Duodenal mucosa (tissue), 2 donors: ENCODE measurements around the gene JUP.

Source experiments
- H3K27ac ChIP-seq: one replicate; pipeline ENCODE4 v1.7.0; 2013; ENCODE audit warnings: low read depth, low read length
- H3K27me3 ChIP-seq, 2 donors: one replicate each; pipeline ENCODE4 v1.7.0; 2013; ENCODE audit warnings: low read length in 2 of 2, control low read depth in 1 of 2; ENCODE audit not compliant: insufficient read depth in 2 of 2, control insufficient read depth in 1 of 2
- H3K36me3 ChIP-seq, 2 donors: one replicate each; pipeline ENCODE4 v1.7.0; 2013; ENCODE audit warnings: low read length in 2 of 2, control low read depth in 1 of 2; ENCODE audit not compliant: insufficient read depth in 2 of 2, control insufficient read depth in 1 of 2
- H3K4me1 ChIP-seq, 2 donors: one replicate each; pipeline ENCODE4 v1.7.0; 2013; ENCODE audit warnings: low read length in 2 of 2, control low read depth in 1 of 2; ENCODE audit not compliant: insufficient read depth in 2 of 2, control insufficient read depth in 1 of 2
- H3K4me3 ChIP-seq, 2 donors: one replicate each; pipeline ENCODE4 v1.7.0; 2013; ENCODE audit warnings: low read length in 2 of 2, low read depth in 1 of 2
- H3K9ac ChIP-seq, 2 donors: one replicate each; pipeline ENCODE4 v1.7.0; 2013; ENCODE audit warnings: low read length in 2 of 2, low read depth in 1 of 2
- H3K9me3 ChIP-seq, 2 donors: one replicate each; pipeline ENCODE4 v1.7.0; 2013; ENCODE audit warnings: low read length in 2 of 2, control low read depth in 1 of 2; ENCODE audit not compliant: control insufficient read depth in 1 of 2

The JUP gene

GRCh38 chr17:41769985-41770384 is 16.5 kb downstream of the JUP start:
- Histone ChIP-seq H3K36me3 (peaks cover 29 to 57% of the 10 kb centered on the region in 2 donors), H3K27ac (no peak overlapping the region), H3K4me3 (no peak overlapping the region), H3K27me3 (no peaks in the 10 kb centered on the region), H3K9me3 (no peaks in the 10 kb centered on the region), H3K4me1 (peaks cover 30% of the 10 kb centered on the region in 2 donors), H3K9ac (no peak overlapping the region)

DNA sequence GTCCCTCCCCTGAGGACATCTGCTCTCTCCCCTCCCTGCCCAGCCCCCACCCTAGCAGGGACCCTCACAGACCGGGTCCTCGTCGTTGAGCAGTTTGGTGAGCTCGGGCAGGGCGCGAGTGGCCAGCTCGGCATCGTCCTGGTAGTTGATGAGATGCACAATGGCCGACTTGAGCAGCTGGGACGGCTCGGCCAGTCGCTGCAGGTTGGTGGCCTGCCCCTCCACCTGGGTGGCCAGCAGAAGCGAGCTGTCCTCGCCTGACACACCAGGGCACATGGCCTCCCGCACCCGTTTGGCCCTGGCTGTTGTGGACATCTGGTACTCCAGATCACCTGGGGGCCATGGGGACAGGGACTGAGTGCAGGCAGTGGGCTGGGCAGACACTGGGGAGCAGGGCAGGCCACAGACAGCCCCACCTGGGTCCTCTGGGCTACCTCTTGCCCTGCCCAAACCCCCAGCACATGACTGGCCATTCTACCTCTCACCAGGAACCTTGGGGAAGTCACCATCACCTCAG is 17.1 kb downstream of the JUP start:
- H3K27ac ChIP-seq = no peak overlapping the region
- no peaks in the 10 kb centered on the region for H3K27me3 ChIP-seq
- peaks cover 24% of the 10 kb centered on the region in 2 donors for H3K4me1 ChIP-seq
- H3K9ac ChIP-seq = no peak overlapping the region
- H3K4me3 ChIP-seq = no peak overlapping the region
- peaks cover 34 to 63% of the 10 kb centered on the region in 2 donors for H3K36me3 ChIP-seq
- H3K9me3 ChIP-seq = no peaks in the 10 kb centered on the region

DNA sequence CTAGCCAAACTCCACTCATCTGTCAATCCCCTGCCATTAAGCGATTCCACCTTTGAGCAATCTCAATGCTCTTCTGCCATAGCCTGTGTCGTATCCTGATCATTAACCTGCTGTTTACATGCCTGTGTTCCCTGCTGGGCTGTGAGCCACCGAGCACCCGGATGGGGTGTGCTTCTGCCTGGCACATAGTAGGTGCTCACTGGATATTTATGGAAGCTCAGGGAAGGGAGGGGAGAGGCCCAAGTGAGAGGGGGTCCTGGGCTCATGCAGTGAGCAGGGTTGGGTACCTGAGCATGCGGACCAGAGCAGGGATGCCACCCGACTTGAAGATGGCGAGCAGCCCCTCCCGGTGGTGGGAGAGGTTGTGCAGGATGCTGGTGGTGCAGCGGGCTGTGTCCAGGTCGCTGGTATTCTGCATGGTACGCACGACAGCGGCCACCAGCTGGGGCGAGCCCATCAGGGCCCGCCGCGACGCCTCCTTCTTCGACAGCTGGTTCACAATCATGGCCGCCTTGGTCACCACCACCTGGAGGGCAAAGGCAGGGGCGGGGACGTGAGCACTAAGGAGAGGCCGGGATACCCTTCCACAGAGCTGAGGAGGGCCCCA is 17.7 kb downstream of the JUP start:
- Histone ChIP-seq H3K4me1 (peaks cover 19 to 20% of the 10 kb centered on the region in 2 donors), H3K27me3 (no peaks in the 10 kb centered on the region), H3K36me3 (peaks cover 37 to 67% of the 10 kb centered on the region in 2 donors), H3K9ac (no peak overlapping the region), H3K27ac (no peak overlapping the region), H3K9me3 (no peaks in the 10 kb centered on the region), H3K4me3 (no peak overlapping the region)

DNA sequence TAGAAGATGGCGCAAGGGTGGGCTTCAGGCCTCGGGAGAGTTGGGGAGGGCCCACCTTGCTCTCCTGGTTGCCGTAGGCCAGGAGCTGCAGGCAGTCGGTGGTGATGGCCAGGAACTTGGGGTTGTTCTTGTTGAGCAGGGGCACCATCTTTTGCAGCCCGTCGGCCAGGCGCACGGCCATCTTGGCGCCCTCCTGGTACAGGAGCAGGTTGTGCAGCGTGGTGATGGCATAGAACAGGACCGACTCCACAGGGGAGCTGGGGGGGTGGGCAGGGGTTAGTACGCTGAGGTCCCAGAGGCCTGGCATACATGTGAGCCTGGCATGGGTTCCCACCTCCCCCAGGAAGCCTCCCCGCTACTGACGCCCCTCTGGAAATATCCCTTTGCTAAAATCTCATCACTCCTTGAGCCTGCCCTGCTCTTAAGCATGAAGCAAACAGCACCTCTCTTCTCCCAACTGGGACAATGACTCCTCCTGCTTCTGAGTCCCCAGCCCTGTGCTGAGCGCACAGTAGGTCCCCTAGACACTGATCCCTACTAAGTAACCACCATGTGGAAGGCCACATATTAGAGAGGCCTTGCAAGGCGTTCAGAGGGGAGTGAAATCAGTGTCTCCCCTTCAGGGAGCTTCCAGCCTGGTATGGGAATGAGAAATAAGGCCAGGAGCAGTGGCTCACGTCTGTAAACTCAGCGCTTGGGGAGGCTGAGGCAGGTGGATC is 19.0 kb downstream of the JUP start:
- Histone ChIP-seq H3K4me3 (no peak overlapping the region), H3K27me3 (no peaks in the 10 kb centered on the region), H3K9me3 (no peaks in the 10 kb centered on the region), H3K36me3 (peaks cover 50 to 80% of the 10 kb centered on the region in 2 donors), H3K4me1 (peaks cover 9 to 11% of the 10 kb centered on the region in 2 donors), H3K27ac (no peak overlapping the region), H3K9ac (no peak overlapping the region)

GRCh38 chr17:41766135-41766534 is 20.4 kb downstream of the JUP start:
- Histone ChIP-seq H3K4me3 (no peak overlapping the region), H3K9ac (no peak overlapping the region), H3K27me3 (no peaks in the 10 kb centered on the region), H3K4me1 (no peaks in the 10 kb centered on the region), H3K36me3 (peaks cover 52 to 86% of the 10 kb centered on the region in 2 donors), H3K9me3 (no peaks in the 10 kb centered on the region), H3K27ac (no peak overlapping the region)

- Histone ChIP-seq H3K36me3 (peaks cover 59 to 80% of the 10 kb centered on the region in 2 donors), H3K27me3 (no peaks in the 10 kb centered on the region), H3K27ac (no peak overlapping the region), H3K4me3 (no peak overlapping the region), H3K4me1 (no peaks in the 10 kb centered on the region), H3K9me3 (no peaks in the 10 kb centered on the region), H3K9ac (no peak overlapping the region)
Measured at GRCh38 chr17:41763327-41763726, 23.2 kb downstream of the JUP start.

- no peak overlapping the region for H3K27ac ChIP-seq
- H3K9me3 ChIP-seq = no peaks in the 10 kb centered on the region
- H3K27me3 ChIP-seq = no peaks in the 10 kb centered on the region
- peaks cover 63 to 80% of the 10 kb centered on the region in 2 donors for H3K36me3 ChIP-seq
- H3K9ac ChIP-seq = no peak overlapping the region
- H3K4me1 ChIP-seq = no peaks in the 10 kb centered on the region
- H3K4me3 ChIP-seq = no peak overlapping the region
Measured at GRCh38 chr17:41762841-41763240, 23.7 kb downstream of the JUP start.

DNA sequence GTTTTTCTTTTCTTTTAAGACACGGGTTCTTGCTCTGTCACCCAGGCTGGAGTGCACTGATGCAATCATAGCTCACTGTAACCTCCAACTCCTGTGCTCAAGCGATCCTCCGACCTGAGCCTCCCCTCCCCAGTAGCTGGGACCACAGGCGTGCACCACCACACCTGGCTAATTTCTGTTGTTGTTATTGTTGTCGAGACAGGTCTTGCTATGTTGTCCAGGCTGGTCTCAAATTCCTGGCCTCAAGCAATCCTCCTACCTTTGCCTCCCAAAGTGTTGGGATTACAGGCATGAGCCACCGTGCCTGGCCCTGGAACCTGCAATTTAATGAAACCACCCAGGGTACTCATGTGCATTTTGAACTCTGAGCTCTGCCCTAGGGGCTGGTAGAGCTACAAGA is 24.1 kb downstream of the JUP start:
- H3K9ac ChIP-seq = no peak overlapping the region
- peaks cover 63 to 80% of the 10 kb centered on the region in 2 donors for H3K36me3 ChIP-seq
- H3K4me1 ChIP-seq = no peaks in the 10 kb centered on the region
- H3K27me3 ChIP-seq = no peaks in the 10 kb centered on the region
- no peak overlapping the region for H3K4me3 ChIP-seq
- H3K9me3 ChIP-seq = no peaks in the 10 kb centered on the region
- no peak overlapping the region for H3K27ac ChIP-seq

DNA sequence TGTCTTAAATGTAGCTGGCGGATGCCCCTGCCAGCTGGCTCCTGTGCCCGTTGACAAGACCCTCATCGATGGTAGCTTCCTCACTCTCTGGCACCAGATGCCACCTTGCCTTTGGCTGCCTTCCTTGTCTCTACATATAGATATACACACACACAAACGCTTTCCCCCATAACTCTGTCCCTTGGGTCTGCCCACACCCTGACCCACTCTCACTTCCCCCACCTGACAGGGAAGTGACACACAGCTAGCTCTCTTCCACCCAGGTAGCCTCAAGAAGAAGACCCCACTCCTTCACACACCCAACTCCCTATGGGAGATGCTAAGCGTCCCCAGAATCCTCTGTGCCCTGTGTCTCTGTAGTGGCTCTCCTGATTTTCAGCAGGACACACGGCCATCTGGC is 25.6 kb downstream of the JUP start:
- H3K27ac ChIP-seq = no peak overlapping the region
- H3K27me3 ChIP-seq = no peaks in the 10 kb centered on the region
- peaks cover 63 to 83% of the 10 kb centered on the region in 2 donors for H3K36me3 ChIP-seq
- no peak overlapping the region for H3K4me3 ChIP-seq
- H3K9ac ChIP-seq = no peak overlapping the region
- H3K9me3 ChIP-seq = no peaks in the 10 kb centered on the region
- H3K4me1 ChIP-seq = no peaks in the 10 kb centered on the region

GRCh38 chr17:41758601-41759000 is 27.9 kb downstream of the JUP start:
- Histone ChIP-seq H3K4me3 (no peak overlapping the region), H3K27me3 (no peaks in the 10 kb centered on the region), H3K36me3 (peaks cover 53 to 85% of the 10 kb centered on the region in 2 donors), H3K4me1 (no peaks in the 10 kb centered on the region), H3K9ac (no peak overlapping the region), H3K9me3 (no peaks in the 10 kb centered on the region), H3K27ac (no peak overlapping the region)
